Measurements from ENCODE around the gene SMARCD3. TPM values are rescaled to one million over a fixed set of nuclear protein-coding genes. Genes with fewer than 3 reads are reported as not detected.

SMARCD3 gene
- total and polyA plus RNA-seq, 2 of the 8 experiments (the other 6 are each of a cell fraction or from before 2014, with no cell fraction given) = 3.0 to 5.6 TPM

GRCh38 chr7:151207315-151207714, 41.2 kb downstream of the SMARCD3 start:
- no peak overlapping the region for H2BK15ac ChIP-seq (ENCODE audit: low read length)
- no peak overlapping the region for H2BK20ac ChIP-seq (ENCODE audit: low read length)
- WGBS, 2 experiments (ENCODE audit: extremely low coverage in 1 of 2, insufficient coverage in 1 of 2, insufficient read length in 1 of 2, insufficient replicate concordance in 2 of 2, low coverage in 1 of 2, low lambda C conversion rate in 2 of 2, missing lambda C conversion rate in 1 of 2) = 91% methylated on average over 9 of the region's 9 CpGs; no CpG with 5 or more reads in 1 of the 2 experiments
- H3K27ac ChIP-seq (ENCODE audit: low read depth, low read length) = no peak overlapping the region
- no peak overlapping the region for H2BK5ac ChIP-seq (ENCODE audit: low read depth, low read length)
- POLR2A ChIA-PET (ENCODE audit: partially characterized antibody) = no interaction called here
- no peaks in the 10 kb centered on the region for H3K79me1 ChIP-seq (ENCODE audit: low read depth, low read length)
- no peak for TF ChIP-seq CBX8 (IDR thresholded peaks at IDR 0.05; ENCODE audit: borderline replicate concordance, low read depth, low read length)
- no peak for TF ChIP-seq KDM4A (IDR thresholded peaks at IDR 0.05; ENCODE audit: low read depth, low read length, severe bottlenecking)
- no peak for TF ChIP-seq SP4 (IDR thresholded peaks at IDR 0.05; ENCODE audit: low read length)
- no peak for TF ChIP-seq KDM5A (IDR thresholded peaks at IDR 0.05; ENCODE audit: low read length)
- no peak for TF ChIP-seq HDAC2 (IDR thresholded peaks at IDR 0.05; ENCODE audit: borderline replicate concordance in 1 of 2, low read depth in 2 of 2, low read length in 2 of 2)
- TF ChIP-seq SUZ12 (IDR thresholded peaks at IDR 0.05; ENCODE audit: low read length) = no peak
- TF ChIP-seq TEAD4 (IDR thresholded peaks at IDR 0.05; ENCODE audit: low read depth, low read length) = no peak
- TF ChIP-seq GTF2F1 (IDR thresholded peaks at IDR 0.05; ENCODE audit: borderline replicate concordance, low read depth, low read length) = no peak
- TF ChIP-seq TAF7 (optimal IDR thresholded peaks at IDR 0.05; ENCODE audit: borderline replicate concordance, low read depth, low read length) = no peak
- H4K5ac ChIP-seq (ENCODE audit: insufficient read length, low read depth, low read length) = no peak overlapping the region
- no peak for FAIRE-seq
- H3K56ac ChIP-seq (replicated peaks; ENCODE audit: insufficient read length, low read depth, low read length) = no peak overlapping the region
- no peak overlapping the region for H2AFZ ChIP-seq (ENCODE audit: low read length)
- H3K4me2 ChIP-seq (ENCODE audit: insufficient read depth in 1 of 2, low read depth in 2 of 2, low read length in 2 of 2) = no peak overlapping the region
- H3K23ac ChIP-seq (ENCODE audit: insufficient read length) = no peak overlapping the region
- H3K27me3 ChIP-seq (replicated peaks in 1 of 4; ENCODE audit: control insufficient read depth in 3 of 4, extremely low read depth in 1 of 4, insufficient read depth in 3 of 4, low read length in 3 of 4) = peaks cover 0 to 3% (median 0%) of the 10 kb centered on the region in 4 experiments; a peak in 2 of 7 replicates
- H3K18ac ChIP-seq (ENCODE audit: extremely low read depth, low read length) = no peak overlapping the region
- no peak overlapping the region for H3K4ac ChIP-seq (replicated peaks; ENCODE audit: insufficient read length, low read depth, low read length)
- H3K23me2 ChIP-seq (ENCODE audit: low read depth, low read length) = no peaks in the 10 kb centered on the region
- no peak overlapping the region for H2BK12ac ChIP-seq (ENCODE audit: low read depth, low read length)
- H3K9me3 ChIP-seq (ENCODE audit: insufficient read depth in 2 of 2, low read depth in 1 of 2, low read length in 1 of 2) = no peaks in the 10 kb centered on the region
- CTCF ChIA-PET (ENCODE audit: partially characterized antibody) = interaction anchor here (1.0 to 3.1 kb wide), 5 partner anchors 11 to 143 kb away, joined by 3 to 13 read pairs (median 3); no protein-coding TSS in a partner anchor
- H3K79me2 ChIP-seq (ENCODE audit: control insufficient read depth in 1 of 2, insufficient read depth in 2 of 2, low read length in 2 of 2) = no peaks in the 10 kb centered on the region
- no peak overlapping the region for H4K8ac ChIP-seq (ENCODE audit: extremely low read depth, insufficient read depth, low read length)
- no peak overlapping the region for H3K14ac ChIP-seq (ENCODE audit: insufficient read length)
- H3K36me3 ChIP-seq (ENCODE audit: control insufficient read depth in 2 of 4, insufficient read depth in 4 of 4, low read length in 3 of 4) = peaks cover 0 to 4% (median 0%) of the 10 kb centered on the region in 4 experiments; a peak in 1 of 8 replicates
- no peak overlapping the region for H2AK5ac ChIP-seq (ENCODE audit: low read depth, low read length)
- H3K4me1 ChIP-seq (replicated peaks in 1 of 4; ENCODE audit: control insufficient read depth in 3 of 4, insufficient read depth in 4 of 4, low read length in 3 of 4) = peaks cover 0 to 6% (median 3%) of the 10 kb centered on the region in 4 experiments; a peak in 4 of 7 replicates
- DNase-seq (ENCODE audit: low read depth in 1 of 2, low spot score in 2 of 2) = no peak
- no peak overlapping the region for H3K4me3 ChIP-seq (ENCODE audit: extremely low read depth in 1 of 4, insufficient read depth in 2 of 4, low read depth in 3 of 4, low read length in 4 of 4)
- H4K20me1 ChIP-seq (replicated peaks in 1 of 2; ENCODE audit: control insufficient read depth in 1 of 2, insufficient read depth in 2 of 2, low read length in 2 of 2) = peaks cover 5% of the 10 kb centered on the region in 2 experiments
- H3K9ac ChIP-seq (replicated peaks in 1 of 4; ENCODE audit: extremely low read depth in 1 of 4, low read depth in 3 of 4, low read length in 3 of 4) = no peak overlapping the region
- H4K91ac ChIP-seq (replicated peaks; ENCODE audit: insufficient read length, low read length) = no peak overlapping the region
- no peak overlapping the region for H2BK120ac ChIP-seq (replicated peaks; ENCODE audit: low read depth, low read length)

Measured in H1 (cell line).